CD4-positive, alpha-beta T cell treated with Interleukin-17A for 1 hour (primary cell): ENCODE measurements around the gene SLC39A9.

Experiments used
- DNase-seq: peaks from one replicate; pipeline ENCODE4 v3.0.0-alpha.2; 2020

The SLC39A9 gene, protein sequence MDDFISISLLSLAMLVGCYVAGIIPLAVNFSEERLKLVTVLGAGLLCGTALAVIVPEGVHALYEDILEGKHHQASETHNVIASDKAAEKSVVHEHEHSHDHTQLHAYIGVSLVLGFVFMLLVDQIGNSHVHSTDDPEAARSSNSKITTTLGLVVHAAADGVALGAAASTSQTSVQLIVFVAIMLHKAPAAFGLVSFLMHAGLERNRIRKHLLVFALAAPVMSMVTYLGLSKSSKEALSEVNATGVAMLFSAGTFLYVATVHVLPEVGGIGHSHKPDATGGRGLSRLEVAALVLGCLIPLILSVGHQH

DNA sequence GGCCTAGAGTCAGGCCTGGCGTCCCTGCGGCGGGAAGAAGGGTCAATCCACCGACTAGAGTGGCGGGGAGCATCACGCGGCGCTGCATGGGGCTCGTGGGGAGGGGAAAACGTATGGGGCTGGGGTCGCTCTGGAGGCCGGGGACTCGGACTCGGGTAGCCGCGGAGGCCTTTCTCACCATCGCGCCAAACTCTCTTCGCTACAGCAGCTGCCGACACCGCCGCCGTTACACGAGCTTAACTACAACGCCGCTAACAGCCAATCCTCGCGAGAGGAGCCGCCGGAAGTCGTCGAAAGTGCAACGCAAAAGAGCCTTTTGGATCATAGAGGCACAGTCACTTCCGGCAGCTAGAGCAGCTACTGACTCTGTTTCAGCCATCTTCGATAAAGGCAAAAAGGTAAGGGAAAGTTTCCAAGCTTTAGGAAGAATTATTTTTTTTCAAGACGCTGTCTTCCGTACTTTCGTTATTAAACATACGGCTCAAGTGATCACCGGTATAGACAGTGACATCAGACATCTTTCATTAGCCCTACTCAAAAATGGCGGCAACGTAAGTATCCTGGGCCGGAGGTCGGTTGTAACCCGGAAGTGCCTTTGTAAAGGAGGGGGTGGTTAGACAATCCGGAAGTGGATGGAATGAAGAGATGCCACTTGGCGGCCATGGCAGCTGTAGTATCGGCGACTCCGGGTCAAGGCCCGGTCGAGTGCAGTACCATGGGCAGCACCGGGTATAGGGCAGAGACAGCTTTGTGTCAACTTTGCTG, at the start of gene SLC39A9, which contains the start of gene ERH:
TSS of gene SLC39A9 (plus strand) at position 640 of the 765 bp plus-strand sequence. CDS start 678 bp downstream, outside the sequence.
TSS of gene ERH (minus strand) at position 247 of the 765 bp plus-strand sequence. CDS start at position 181, 66 bp downstream.
- peak; percentile 97 for DNase-seq

DNA sequence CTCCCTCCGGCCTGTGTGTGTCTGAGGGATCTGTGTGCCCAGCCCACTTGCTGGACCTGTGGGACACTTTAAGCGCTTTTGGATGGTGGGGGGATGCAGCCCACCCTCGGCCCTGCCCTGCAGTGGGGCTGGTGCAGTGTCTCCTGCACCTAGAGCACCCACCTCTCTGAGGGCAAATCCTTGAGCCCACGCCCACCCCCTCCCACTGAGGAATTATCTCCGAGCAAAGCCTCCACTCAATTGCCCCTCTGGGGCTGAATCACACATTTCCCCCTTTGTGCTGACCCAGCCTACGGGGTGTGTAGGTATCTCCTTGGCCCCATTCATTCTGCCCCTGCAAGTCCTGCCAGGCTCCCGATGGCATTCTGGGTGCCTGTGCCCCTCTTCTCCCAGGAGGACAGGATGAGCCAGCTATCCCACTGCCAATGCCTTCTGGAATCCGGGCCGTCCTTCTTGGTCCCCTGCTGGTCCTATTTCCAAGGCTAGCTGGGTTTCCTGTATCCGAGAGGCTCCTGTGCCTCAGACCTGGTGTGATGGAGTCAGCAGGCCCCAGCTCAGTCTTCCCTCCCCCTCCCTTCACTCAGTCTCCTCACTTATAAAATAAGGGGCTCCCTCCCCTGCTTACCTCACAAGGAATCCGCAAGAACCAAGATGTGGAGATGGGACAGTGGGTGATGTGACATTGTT, 49.3 kb upstream of the SLC39A9 start:
- no peak for DNase-seq

DNA sequence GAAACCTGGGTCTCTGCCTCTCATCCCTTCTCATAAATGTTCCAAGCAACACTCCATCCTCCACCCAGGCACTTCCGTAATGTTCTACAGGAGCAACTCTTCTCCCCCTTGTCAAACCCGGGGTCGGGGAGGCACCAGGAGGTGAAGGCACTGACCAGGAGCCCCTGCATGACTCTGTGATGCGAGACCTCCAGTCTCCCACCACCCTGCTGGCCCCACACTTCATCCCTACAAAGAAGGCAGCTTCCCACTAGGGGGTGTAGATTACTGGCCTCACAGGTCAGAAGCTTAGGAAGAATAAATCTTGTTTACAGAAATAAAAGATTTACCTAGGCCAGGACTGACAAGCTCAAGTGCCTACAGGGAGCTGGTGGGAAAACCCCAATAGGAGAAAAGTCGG, 47.6 kb upstream of the SLC39A9 start:
- DNase-seq = no peak

DNA sequence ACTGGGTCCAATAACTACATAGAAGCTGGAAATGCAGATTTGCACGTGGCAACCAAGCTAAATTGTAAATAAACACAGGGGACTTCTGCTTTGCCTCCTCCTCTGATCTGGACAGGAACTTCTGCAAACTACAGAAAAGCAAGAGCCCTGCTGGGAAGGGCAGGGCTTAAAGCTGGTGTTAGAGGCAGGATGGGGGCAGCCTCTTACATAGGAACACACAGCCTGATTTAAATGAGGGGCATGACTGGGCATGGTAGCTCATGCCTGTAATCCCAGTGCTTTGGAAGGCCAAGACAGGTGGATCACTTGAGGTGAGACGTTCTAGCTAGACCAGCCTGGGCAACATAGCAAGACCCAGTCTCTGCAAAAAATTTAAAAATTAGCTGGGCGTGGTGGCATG, 47.1 kb upstream of the SLC39A9 start:
- no peak for DNase-seq

DNA sequence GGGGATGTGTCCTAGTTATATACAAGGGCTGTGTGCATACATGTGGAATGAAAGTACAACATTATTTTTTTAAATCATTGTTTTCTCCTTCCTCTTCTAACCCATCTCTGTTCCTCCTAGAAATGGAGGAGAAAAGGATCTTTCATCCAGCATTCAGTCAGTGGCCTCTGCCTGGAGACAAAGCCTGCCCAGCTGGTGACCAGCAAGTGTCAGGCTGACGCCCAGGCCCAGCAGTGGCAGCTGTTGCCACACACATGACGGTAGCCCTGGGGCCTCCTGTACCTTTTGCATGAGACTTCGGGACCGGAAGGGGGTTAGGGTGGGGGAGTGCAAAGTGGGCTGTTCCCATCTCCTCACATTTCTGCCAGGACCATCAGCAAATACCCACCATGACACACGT, 46.6 kb upstream of the SLC39A9 start:
- no peak for DNase-seq

DNA sequence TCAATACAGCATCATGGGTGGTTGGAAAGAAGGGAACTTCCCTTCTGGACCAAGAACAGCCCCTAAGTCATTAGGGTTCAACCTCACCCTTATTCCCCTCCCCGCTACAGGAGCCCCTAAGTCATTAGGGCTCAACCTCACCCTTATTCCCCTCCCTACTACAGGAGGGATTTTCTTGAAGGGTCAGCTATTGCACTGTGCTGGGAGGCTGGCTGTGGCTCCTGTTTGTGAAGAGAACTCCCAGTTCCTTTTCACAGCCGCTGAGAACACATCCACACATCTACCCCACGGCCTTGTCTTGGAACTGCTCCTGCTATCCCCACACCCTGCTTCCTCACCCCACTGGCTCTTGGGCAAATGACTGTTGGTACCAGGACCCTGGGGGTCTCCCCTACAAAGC, 45.3 kb upstream of the SLC39A9 start:
- no peak for DNase-seq

DNA sequence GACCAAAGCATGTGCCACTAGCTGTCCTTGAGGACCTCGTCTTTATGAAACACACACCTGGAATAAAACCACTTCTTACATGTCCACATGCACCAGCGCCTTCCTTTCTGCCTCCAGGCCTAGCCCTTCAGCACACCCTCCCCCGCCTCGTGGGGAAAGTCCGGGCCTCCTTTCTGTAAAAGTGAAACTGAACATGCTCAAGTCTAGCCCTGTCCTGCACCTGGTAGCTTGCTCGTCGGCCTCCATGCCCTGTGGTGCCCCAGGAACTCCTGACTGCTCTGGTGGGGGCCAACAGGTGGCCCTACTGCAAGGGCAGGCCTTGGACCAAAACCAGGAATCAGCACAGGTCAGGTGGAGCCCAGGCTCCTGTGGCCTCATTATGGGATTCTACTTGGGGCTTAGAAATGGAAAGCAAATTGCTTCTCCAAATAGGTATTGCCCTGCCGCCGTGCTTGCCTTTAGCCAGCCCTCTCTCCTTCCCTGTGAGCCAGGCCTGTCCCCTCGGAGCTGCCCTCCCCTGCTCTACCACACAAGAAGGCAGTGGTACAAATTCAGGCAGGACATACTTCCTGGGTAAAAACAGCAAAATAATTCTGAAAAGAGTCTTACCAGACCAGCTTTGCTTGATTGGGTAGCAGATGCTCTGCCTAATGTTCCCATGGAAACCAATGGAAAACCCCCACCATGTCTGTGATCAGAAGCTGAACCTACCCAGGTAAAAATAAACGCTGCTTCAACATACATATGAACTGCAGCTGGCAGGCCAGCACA, 43.9 kb upstream of the SLC39A9 start:
- peak; percentile 77 for DNase-seq

DNA sequence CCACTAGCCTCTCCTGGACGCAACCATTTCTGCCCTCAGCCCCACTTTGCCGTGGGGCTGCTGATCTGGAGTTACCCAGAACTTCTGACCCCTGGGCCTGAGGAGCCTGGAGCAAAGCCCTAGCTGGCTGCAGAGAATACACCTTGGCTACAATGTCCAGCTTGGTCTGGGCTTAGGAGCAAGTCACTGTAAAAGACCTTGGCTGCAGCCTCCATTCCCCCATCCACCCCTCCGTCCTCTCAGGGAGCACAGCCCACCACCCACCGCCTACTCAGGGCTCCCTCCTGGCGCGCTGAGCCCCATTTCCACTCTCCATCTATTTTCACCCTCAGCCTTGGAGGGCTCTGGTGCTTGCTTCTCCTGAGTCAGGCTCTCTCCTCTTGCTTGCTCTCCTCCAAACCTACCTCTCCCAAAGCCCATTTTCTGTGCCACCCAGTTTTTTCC, 43.3 kb upstream of the SLC39A9 start:
- no peak for DNase-seq

DNA sequence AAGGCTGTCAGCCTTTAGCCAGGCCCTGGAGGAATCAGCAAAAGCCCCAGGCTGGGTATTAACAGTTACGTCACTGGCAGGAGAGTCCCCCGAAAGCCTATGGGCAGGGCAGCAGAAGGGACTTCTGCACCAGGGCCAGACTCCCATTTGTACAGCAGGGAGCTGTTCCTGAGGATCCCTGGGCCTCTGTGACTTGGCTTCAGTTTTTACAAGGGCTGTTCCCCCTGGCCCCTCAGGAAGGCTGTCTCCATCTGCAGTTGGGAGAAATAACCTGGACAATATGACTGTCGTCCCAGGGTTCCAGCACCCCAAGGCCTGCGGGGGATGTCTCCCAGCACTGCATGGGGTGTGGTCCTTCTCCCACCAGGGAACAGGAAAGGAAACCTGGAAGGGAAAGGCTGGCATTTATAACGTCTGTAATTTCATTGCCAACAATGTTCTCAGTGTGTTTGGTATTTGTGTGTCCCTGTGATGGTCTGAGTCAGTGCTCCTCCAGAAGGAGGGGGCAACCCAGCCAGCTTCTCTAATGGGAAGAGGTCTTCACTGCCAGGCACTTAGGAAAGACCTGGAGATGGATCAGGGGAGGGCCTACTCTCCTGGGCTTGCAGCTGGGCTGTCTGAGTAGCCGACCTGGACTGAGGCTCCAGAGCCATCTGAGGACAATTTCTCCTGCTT, 42.7 kb upstream of the SLC39A9 start:
- DNase-seq = no peak

DNA sequence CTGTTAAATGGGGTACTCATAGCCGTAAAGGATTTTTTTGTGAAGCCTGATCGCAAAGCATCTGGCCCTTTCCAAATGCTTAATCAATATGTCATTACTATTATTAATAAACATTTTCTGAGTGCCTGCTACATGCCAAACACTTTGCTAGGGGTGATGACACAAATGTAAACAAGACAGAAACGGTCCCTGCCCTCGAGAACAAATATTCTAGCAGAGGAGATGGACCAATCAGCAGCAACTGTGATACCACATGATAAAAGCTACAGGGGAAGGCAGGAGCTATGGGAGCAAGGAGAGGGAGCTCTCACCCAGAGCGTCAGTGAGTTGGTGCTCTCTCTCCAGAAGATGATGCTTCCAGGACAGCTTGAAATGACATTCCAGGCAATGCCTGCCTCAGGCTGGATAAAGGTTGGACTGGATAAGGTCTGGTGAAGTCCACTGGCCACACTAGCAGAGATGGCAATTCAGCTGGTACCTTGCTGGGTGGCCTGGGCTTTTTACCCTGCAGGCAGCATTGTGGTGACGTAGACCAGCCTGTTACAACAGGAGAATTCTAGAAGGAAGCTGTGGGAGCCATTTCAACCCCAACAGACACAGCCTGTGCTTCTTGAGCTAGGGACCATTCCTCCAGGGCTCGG, 41.5 kb upstream of the SLC39A9 start:
- no peak for DNase-seq

DNA sequence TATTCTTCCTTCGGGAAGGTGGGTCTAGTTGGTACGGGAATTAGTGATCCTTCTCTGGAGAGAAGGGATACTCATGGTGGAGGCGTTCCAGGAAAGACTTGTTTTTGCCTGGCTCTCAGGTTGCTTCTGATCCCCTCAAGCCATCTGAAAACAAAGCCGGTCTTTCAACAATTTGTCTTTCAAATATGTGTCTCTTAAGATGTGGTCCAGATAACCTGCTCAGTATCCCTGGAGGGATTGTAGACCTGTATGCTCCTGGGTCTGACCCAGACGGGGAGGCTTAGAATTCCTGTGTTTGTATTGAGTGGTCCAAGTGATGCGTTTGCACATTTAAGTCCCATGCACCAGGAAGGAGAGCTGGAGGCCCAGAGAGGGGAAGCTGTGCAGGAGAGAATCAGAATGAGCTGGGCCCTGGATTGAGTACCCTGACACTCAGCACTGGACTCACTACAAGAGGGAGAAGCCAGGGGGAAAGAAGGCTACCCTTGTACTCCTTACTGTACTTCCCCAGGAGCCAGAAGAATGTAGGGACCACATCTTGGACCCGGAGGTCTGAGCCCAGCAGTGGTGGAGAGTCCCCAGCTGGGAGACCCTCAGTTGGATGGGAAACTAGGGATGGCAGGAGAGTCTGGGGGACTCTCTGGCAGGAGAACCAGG, 40.8 kb upstream of the SLC39A9 start:
- DNase-seq = no peak

DNA sequence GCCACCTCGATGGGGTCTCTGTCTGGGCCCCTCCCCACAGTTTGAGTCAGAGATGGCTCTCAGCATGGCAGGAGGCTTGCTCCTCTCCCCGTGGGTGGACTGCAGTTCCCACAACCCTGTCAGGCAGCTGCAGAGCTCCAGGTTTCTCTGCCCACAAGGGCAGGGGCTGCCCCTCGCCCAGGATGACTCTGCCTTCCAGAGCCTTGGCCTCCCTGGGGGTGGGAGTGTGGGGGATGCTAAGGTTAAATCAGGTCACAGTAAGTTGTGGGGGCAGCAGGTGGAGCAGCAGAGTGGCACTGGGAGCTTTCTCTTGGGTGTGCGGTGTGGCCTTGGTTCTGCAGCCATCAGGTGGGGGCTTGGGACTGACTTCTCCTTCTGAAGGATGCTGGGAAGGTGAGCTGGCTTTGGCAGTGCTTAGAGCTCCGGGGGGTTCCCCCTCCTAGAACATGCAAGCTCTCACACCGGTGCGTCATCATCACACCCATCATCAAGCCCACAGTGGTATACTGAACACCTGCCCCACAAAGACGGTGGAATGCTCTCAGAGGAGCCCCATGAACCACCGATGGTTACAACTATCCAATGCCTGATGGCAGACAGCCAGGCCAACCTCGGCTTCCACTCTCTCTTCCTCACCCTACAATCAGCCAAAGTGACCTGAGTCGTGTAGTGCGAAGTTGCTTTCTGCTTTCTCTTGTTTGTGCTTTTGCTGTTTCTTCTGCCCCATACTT, 40.1 kb upstream of the SLC39A9 start:
- DNase-seq = no peak

DNA sequence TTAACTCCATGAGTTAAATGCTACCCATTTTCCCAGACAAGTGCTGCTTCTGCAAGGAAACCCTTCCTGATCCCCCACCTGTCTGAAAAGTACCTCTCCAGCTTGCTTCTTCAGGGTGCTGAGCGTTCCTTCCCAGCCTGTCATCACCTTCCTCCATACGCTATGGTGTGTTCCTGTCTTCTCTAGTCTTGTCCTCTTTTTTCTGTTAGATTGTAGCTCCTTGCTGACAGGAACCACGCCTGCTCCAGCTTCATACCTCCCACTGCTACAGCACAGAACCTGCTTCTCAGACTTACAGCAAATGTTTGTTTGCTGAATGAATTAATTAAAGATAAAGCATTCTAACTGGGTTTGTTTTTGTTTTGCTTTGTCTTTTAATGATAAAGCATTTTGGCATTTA, 39.5 kb upstream of the SLC39A9 start:
- no peak for DNase-seq

DNA sequence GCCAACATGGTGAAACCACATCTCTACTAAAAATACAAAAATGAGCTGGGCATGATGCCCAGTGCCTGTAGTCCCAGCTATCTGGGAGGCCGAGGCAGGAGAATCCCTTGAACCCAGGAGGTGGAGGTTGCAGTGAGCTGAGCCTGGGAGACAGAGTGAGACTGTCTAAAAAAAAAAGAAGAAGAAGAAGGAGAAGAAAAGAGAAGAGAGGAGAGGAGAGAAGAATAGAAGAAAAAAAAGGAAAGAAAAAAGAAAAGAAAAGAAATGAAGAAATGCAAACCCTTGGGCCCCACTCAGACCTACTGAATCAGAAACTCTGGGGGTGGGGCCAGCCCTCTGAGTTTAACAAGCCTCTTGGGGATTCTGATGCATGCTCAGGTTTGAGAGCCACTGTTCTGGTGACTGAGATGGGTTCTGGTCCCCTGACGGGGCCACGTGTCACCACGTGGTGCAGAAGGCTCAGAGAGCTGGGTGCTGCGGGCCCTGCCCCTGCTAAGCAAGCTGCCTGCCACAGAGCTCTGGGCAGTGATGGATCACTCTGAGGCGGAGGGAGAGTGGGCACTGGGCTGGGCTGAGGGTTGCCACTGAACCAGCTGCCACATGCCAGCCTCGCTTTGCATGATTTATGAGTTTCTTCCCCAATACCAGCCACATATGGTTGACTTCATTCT, 37.9 kb upstream of the SLC39A9 start:
- no peak for DNase-seq

DNA sequence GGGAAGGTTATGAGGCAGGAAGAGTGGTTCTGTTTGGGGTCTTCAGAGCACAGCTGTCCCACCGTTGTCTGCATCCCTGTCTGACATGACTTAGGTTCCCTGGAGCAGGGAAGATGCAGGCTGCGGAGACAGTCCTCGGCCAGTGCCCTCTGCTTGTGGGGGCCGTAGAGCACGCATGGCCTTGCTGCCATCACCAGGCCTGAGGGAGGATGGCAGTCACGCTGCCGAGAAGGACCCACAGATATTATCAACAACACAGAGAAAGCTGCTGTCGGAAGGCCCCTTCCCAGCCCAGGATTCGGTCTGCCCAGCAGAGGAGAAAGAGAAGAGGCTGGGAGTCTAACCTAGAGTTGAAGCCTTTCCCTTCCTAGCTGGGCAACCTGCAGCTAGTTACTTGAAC, 35.4 kb upstream of the SLC39A9 start:
- no peak for DNase-seq

DNA sequence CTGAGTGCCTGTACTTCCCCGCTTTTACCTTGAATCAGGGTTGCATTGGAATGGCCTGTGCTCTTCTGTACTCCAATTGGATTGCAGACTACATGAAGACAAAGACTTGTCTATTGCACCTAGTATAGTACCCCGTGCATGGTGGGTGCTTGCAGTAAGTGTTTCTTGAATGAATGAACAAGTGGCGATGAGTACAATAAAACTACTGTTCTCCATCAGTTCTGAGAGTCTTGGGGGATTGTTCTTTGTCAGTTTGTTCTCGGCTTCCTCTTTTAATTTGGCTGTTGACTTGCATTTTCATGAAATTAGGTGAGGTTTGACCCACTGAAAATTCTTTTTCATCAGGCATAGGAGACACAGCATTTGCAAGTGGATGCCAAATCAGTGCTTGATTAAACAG, 34.5 kb upstream of the SLC39A9 start:
- no peak for DNase-seq

DNA sequence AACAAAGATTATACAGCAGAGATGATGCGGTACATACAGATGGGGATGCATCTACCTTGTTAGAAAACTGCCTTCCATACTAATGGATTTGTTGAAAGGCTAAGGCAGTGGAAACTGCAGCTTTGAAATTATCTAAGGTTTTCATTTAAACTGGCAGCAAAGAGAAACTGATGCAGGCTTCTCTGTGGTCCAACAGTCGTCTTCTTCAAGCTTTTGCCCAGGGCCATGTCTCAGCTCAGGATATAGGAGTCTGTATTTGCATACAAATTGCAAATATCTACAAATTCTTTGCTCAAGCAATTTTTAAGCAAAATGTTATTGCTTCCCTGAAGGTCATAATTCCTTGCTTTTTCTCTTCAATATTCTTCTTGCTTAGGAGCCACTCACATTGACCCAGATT, 34.1 kb upstream of the SLC39A9 start:
- DNase-seq = no peak

DNA sequence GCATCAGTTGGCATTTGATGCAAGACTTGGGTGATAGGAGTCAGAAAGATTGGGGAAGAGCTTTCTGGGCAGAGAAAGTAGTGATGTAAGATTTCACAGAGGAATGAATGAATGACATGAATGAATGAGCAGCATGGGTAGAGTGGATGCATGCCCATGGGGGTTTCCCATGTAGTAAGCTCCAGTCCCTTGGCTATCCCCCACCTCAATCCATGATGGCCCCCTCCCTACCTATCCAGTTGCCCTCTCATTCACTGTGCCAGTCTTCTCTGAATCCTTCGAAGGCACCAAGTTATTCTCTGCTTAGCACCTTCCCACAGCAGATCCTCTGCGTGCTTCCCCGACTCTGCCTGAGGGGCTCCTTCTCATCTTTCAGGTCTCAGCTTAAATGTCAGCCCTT, 32.4 kb upstream of the SLC39A9 start:
- DNase-seq = no peak

DNA sequence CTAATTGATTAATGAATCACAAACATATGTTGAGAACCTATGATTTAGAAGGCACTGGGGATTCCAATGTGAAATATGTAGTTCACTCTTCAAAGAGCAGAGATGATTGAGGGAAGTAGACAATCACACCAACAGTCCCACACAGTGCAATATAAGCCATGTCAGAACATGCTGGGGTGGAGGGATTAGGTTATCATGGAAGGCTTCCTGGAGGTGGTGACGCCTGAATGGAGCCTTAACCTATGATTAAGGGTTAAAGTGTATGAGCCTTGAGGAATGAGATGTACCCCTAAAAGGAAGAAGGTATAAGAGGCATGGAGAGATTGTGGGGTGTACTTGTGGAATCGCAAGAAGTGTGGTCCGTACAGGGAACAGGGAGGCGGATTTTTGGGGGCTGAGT, 31.7 kb upstream of the SLC39A9 start:
- DNase-seq = no peak

DNA sequence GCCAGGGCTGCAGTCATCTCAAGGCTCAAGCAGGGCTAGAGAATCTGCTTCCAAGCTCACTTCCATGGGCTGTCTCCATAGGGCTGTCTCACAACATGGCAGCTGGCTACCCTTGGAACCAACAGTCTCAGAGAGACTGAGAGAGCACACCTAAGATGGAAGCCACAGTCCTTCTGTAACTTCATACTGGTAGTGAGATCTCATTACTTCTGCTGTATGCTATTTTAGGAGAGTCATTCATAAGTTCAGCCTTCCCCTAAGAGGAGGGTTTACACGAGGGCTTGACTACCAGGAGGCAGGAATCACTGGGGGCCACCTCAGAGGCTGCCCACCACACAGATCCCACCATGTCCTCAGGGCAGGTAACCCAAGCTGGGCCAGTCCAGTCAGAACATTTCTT, 30.1 kb upstream of the SLC39A9 start:
- DNase-seq = no peak
